Measurements from ENCODE around the gene PNPT1.

The PNPT1 gene

DNA sequence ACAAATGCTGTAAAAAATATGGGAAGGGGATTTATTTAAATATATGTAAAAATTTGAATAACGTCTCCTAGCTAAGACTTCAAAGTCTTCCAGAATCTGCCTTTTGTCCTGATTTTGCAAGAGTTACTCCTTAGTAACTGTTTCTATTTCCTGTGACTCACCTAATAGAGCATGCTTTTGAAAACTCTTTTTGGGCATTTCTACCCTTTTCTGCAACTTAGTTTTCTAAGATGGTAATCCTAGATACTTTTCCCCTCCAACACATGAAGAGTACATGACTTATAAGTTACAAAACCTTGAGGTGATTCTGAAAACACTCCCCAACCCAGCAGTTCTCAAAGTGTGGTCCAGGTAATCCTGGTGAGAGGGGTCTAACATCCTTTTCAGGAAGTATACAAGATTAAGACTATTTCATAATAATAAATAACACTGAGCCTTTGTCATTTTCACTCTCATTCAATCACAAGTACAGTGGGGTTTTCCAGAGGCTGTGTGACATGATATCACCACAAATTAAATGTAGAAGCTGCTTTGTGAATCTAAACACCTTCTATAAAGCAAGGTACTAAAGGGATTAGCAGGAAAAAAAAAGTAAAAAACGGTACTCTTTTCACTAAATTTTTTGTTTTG is 108.1 kb downstream of the PNPT1 start:
- H3K27ac Mint-ChIP-seq: peak overlapping the region; percentile 20 to 61
- ATAC-seq (peak; percentile 49), DNase-seq (no peak)
- H3K4me1 Mint-ChIP-seq: peaks cover 37% of the 10 kb centered on the region
- H3K27me3 Mint-ChIP-seq: no peaks in the 10 kb centered on the region
- no peaks in the 10 kb centered on the region for H3K9me3 Mint-ChIP-seq
- no peak overlapping the region for H3K4me3 Mint-ChIP-seq

All from stimulated activated naive CD8-positive, alpha-beta T cell treated with anti-CD3 and anti-CD28 coated beads, Interleukin-15, amount 100 ng/mL, for 72 hours (primary cell).